GM19468 (cell line): Measurements from ENCODE around the gene PTPRE.

Source experiments
- ATAC-seq: cut with Tn5 transposase; IDR thresholded peaks from one replicate; pipeline ENCODE4 v1.9.1; 2021; ENCODE audit warnings: mild to moderate bottlenecking, moderate library complexity, moderate number of reproducible peaks; ENCODE audit not compliant: unreplicated experiment; ENCODE audit errors: extremely low read depth

PTPRE gene, protein sequence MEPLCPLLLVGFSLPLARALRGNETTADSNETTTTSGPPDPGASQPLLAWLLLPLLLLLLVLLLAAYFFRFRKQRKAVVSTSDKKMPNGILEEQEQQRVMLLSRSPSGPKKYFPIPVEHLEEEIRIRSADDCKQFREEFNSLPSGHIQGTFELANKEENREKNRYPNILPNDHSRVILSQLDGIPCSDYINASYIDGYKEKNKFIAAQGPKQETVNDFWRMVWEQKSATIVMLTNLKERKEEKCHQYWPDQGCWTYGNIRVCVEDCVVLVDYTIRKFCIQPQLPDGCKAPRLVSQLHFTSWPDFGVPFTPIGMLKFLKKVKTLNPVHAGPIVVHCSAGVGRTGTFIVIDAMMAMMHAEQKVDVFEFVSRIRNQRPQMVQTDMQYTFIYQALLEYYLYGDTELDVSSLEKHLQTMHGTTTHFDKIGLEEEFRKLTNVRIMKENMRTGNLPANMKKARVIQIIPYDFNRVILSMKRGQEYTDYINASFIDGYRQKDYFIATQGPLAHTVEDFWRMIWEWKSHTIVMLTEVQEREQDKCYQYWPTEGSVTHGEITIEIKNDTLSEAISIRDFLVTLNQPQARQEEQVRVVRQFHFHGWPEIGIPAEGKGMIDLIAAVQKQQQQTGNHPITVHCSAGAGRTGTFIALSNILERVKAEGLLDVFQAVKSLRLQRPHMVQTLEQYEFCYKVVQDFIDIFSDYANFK

DNA sequence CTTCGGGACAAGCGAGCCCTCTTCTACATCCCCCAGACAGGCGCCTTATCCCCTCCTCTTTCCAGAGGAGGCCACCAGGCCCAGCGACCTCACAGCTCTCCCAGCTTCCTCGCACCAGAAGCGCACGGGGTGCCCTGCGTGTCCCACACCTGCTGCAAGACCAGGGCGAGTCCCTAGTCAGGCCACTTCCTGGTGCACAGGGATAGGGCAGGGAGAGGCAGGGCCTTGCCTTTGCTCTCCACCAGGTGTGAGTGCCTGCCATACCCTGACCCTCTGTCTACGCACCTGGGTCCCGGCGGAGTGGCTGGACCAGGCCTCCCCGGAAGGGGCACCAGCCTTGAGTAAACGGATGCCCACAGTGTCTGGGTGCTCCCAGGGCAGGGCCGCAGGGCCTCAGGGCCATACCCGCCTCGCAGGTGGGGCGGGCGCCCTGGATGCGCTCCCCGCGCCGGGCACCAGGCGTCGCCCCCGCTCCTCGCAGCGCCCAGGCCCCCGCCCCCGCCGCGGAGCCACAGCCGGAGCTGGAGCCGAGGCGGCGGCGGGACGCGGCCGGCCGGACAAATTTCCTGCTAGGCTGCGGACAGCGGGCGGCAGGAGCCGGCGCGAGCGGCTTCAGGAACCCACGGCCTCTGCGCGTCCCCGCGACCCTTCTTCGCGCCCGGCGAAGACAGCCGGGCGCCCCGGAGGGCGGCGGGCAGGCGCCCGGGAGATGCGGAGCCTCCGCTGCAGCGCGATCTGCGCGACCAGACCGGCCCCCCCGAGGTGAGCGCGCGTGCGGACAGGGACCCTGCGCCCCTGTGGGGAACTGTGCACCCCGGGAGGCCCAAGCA is at the start of gene PTPRE:
Gene PTPRE, plus strand, starts transcription at position 556 of the 830 bp plus-strand sequence. CDS start 133,779 bp downstream, outside the sequence.
- ATAC-seq: peak; percentile 88

DNA sequence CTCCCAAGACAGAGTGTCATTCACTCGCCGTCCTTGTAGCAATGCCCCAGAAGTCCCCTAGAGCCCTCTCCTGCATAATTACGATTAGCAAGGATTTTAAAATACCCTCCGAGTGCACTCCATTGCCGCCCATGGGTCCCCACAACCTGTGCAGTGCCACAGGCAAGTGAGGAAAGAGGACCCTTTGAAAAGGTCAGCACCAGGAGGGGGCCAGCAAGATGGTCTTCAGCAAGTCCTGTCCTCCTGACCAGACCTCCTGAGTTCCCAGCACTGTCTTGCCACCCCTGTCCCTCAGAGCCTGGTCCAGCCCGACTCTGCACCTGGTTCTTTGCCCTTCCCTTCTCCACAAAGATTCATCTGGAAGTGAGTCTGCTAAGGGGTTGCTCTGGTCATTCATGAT is 46.3 kb upstream of the PTPRE start:
- no peak for ATAC-seq

DNA sequence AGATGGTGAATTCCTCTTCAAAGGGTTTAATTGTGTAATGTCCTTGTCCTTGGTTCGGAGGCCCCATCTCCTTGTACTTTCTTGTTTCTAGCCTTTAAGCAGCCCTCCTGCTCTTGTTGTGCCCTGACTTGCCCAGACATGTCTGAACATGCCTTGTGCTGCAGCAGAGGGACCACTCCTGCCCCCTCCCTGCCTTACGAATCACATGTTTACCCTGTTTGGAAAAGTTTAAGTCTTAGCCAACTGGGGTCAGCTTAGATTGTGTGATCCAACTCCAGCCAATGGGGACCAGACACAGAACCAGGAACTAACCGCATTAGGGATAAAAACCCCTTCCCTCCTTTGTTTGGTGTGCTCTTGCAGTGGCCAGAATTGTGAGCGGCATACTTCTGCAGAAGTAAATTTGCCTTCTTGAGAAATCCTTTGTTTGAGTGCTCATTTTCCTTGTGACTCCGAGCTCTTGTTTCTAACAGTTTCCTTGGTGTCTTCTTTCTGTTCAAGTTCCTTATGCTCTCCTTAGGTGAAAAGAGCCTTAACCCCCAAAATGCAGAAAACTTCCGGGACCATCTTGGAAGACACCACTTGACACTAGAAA is 43.6 kb upstream of the PTPRE start:
- ATAC-seq: no peak

DNA sequence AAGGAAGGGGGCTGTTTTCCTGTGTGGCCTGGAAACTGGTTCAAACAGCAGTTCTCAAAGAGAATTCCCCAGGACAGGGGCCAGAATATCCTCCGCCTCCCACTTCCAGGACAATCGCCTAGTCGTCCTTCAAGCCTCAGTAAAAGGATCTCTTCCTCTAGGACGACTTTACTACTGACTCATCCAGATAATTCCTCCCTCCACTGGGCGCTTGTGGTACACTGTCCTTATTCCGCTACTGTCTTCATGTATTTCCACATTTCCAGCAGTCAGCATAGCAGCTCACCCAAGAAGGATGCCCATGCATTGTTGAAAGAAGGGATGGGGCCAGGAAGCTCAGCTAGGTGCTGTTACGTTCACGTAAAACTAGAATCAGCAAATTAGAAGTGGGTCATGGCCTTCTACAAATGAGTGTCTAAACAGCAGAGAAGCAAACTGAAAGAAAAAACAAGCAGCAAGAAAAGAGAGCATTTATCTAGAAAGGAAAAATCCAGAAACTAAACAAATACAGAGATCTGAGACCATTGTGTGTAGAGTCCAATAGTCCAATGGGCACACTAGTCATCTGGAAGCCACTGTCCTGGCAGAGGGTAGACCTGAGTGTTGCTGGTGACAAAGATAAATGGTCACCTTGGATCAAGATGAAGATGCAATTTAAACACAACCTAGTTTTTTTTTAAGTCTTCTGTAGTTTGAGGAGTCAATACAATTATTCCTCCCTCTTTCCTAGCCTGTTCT is 40.5 kb upstream of the PTPRE start:
- no peak for ATAC-seq

DNA sequence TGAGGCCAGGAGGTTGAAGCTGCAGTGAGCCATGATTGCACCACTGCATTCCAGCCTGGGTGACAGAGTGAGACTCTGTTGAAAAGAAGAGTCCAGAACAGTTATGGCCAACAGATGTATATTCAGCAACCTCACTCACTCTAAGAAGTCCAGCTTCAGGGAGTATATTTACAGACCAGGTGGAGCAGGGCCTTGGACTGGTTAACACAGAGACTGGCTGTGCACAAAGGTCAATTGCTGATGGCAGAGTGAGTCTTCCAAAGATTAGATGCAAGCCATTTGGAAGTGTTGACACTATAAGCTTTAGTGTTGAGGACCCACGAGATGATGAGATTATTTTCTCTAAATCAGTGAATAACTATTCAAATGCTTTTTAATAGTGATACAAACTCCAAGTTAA is 39.1 kb upstream of the PTPRE start:
- no peak for ATAC-seq

DNA sequence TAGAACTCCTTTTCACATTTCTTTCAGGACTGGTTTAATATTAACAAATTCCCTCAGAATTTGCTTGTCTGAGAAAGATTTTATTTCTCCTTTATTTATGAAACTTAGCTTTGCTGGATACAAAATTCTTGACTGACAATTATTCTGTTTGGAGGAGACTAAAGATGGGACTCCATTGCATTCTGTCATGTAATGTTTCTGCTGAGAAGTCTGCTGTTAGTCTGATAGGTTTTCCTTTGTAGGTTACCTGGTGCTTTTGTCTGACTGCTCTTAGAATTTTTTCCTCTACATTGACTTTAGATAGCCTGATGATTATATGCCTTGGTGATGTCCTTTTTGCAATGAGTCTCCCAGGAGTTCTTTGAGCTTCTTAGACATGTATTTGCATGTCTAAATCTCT is 37.6 kb upstream of the PTPRE start:
- ATAC-seq: no peak

DNA sequence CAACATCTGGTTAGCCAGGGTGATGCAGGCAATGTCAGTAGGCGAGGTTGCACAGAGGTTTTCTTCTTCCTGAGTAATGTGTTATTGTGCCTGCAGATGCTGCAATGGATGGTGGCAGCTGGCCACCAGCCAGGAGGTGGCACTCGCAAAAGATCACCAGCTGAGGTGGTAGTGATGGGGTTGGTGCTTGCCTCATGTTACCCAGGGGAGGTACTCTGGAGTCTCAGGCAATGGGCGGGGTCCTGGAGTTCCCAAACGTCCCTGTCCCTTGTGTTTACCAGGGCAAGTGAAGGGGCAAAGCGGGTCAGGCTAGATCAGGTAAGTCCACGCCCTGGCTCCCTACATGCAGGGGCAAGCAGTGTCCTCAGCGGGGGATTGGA is 35.3 kb upstream of the PTPRE start:
- ATAC-seq: no peak

DNA sequence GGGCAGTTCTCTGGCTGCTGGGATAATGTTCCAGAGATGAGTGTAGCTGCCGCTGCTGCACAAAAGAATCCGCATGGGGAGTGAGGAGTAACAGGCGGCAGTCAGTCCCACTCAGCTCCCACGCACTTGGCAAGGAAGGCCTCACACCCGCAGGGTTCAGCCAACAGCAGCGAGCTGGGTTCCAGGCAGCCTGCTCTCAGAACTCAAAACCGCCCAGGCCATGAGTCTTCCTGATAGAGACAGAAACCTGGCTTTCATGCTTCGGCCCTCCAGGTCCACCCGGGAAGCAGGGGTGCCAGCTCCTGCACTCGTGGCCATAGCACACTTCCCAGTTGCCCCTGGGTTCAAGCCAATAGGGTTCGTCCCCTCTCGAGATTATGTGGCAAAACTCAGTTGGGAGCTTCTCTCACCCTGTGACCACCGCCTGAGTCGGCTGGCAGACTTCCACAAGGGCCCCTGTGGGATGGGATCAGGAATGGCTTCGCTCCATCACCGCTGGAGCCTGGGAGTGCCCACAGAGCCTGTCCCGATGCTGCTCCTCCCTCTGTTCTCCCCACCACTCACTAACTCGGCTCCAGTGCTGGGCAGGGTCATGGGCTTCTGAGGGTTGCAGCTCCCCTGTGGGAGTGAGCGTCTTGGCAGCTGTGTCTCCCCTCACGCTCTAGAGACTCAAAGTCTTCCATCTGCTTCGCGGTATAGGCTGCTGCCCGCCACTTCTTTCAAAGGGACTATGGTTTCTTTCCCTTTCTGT is 34.7 kb upstream of the PTPRE start:
- no peak for ATAC-seq

DNA sequence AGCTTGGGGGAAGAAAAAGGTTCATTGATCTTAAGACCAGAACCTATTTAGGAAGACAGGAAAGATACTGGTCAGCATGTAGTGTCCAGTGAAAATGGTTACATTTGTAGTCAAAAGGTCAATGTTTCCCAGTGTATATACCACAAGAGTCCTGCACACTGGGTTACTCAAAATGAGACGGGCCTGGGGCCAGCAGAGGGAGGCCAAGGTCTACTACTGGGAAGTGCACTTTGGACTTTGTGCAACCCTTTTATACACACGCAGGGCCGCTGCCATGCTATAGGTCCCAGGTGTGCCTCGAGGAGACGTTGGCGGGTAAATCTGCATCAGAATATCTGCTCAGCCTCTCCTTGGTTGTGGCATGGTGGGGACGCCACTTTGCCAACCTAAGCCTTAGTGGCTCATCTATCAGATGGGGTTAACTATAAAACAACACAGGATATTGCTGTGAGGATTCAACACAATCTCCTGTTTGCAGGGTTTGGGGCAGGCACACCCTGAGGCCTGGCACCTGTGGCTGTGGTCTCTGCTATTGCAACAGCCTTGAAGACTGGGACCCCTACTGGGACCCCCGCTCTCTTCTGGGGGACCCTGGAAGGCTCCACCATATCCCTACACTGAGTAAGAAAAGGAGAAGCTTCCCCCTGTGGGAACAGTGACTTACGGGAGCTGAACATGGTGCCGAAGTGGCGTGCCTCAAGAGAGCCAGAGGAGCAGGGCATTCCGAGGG is 33.9 kb upstream of the PTPRE start:
- no peak for ATAC-seq

DNA sequence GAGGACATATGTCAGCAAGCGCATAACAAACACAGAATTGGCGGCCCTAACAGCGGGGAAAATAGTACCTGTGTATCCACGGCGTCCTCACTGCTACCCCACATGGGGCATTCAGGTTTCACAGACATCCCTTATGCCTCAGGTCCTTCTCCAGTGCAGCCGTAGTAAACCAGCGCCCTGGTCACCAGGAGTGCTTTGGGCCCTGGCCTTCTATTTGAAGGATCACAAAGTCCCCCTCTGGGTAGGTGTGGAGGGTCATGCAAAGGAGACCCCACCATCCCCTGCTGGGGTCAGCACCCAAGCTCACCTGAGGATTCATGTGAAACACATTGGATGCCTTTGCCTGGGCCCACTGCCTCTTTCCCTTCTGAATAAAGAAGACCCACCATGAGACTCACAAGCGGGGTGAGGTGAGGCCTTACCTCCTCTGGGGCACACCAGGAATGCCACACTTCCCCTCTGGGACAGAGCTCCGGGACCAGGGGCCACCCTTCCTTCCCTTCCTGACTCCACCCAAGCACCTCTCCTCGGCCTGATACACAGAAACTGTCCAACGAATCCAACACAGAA is 32.9 kb upstream of the PTPRE start:
- no peak for ATAC-seq

DNA sequence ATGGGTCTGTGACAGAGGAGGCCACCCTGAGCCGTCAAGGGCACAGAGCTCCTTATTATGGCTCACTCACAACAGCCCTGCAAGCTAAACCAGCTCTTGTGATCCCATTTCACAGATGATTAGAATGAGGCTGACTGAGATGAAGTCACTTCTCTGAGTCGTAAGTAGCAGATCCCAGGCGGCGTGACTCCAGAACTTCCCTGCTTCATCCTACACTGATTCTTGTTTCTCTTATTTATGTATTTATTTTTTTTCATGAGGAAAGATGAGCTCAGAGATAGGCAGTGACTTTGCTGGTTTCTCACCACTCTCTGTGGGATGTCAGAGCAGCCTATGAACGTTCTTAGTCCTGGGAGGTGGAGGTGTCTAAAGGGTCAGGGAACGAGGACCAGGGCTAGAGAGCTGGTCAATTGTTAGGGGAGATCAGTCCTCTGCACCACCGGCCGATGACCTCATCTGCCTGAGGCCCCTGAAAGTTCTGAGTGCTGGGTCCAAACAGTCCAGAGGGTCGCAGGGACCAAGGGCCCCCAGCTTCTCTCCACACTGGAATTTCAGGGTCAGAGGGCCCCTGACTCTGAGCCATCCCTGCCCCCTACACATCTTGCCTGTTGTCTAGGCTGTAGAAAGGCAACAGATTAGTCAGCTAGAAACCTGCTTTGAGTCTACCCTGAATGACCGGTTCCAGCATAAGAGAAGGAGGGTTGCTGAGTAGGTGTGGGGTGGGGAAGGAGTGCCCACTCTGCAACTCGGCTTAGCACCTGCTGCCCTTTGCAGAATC is 32.0 kb upstream of the PTPRE start:
- ATAC-seq: no peak

DNA sequence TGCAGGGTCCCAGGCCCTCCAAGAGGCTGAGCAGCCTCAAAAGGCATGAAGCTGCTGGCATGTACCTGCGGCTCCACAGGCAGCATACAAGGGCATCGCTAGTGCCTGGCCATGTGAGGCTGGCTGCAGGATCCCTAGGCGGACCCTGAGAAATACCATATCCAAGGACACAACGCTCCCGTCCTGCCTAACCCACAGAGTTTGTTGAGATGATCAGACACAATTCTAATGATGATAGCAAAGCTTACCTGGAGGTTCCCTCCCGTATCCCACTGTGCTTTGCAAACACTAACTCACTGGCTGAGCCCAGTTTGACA is 31.5 kb upstream of the PTPRE start:
- no peak for ATAC-seq

DNA sequence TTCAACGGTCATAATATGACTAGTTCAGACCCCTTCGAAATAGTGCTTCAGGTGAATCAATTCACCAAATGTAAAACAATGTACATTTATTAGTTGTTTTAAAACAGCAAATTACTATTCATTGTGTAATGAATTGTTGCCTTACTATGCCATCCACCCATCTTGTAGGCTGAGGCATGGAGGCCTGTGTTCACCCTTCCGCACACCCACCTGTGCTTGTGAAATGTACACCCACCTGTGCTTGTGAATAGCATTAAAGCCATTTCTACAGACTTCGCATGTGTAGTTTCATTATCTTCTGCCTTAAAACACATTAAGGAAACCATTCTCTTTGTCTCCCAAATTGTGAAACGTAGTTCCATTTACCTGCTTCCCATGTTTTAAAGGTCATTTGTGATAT is 31.0 kb upstream of the PTPRE start:
- no peak for ATAC-seq

DNA sequence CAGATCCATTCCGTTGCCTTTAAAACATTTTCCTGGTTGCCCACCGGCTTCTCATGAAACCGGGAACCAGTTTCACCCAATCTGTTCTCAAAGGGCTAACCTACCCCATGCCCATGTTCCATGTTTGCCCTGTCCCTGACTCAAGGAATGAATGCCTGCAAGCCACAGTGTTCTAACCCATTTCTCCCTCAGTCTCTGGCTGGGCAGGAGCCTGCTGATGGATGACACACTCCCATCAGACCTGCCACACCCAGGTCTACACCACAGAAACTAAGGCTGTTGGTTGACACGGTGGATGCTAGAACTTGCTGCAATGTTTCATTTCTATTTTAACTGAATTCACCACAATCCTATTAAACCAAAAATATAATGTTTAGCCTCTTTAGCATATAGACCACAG is 29.8 kb upstream of the PTPRE start:
- ATAC-seq: no peak

DNA sequence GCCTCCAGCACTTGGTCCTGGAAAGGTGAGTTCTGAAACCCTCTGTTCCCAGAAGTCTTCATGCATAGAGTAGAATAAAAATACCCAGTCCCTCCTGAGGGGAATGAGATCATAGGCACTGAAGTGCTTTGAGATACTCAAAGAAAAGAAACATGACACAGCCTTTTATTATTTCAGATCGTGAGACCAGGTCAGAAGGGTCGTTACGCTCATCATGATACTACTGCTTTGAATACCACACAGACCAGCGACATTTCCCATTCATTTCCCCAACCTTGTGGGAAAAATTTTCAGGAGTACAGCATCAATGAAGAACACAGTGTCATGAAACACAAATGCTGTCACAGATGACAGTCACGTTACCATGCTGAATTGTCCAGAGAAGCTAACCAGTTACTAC is 29.2 kb upstream of the PTPRE start:
- ATAC-seq: no peak

DNA sequence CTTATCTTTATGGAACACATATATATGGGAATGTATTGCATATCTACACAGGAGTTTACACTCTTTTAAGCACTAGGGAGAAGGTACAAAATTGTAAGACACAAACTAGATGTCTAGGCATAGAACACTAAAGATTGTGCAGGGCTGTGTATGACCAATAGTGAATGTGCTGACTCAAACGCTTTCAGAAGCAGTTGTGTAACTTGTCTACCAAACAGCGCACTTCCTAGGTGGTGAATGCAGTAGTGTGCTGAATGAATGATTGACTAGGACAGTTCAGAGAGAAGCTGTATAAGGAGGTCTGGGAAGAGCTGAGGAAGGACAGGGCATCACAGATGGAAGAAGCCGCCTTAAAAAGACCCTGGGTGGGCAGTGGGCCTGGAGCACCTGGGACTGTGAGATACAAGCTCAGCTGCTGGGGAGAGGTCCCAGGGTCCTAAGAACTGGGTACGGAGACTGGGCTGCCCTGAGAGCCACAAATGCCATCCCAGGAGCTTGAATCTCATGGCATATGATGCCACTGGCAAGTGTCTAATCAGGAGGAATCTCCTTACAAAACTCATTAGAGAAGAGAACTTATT is 28.3 kb upstream of the PTPRE start:
- no peak for ATAC-seq

DNA sequence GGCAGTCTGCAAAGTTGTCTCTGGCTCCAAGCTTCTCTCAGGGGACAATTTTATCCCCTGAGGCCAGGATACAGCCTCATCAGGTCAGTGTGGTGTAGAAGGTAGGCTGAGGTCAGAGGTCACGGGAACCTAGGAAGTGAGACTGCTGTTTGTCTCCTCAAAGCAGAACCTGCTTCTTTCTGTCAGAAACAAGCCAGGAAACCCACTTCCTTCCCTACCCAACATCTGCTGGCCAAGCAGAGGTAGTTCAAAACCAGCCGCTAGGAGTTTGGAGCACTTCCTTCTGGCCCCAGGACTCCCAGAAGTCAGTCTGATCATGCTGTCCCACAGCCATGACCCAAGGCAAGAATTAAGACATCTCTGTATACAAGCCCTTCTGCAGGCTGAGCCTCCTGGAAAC is 26.3 kb upstream of the PTPRE start:
- ATAC-seq: no peak
